HCT116 (cell line): ENCODE results near the gene SDCBP2.

Experiments
- CTCF ChIP-seq, 3 experiments: fragments of 200-600 bp in 1 of 3; sonication (generic) in 1 of 3; IDR thresholded peaks in 2 of 3; conservative IDR thresholded peaks in 1 of 3; 2 replicates each; pipeline ENCODE4 v1.5.1; 2012 to 2017; ENCODE audit warnings: low read depth in 2 of 3, low read length in 2 of 3, antibody characterized with exemption in 1 of 3, borderline replicate concordance in 1 of 3, control low read depth in 1 of 3, mild to moderate bottlenecking in 1 of 3, mixed read lengths in 1 of 3, mixed run types in 1 of 3, moderate library complexity in 1 of 3; ENCODE audit not compliant: insufficient read depth in 1 of 3
- POLR2AphosphoS5 ChIP-seq: IDR thresholded peaks from 2 replicates; pipeline ENCODE4 v1.6.1; 2011; ENCODE audit warnings: mild to moderate bottlenecking, low read depth, low read length, moderate library complexity

- TF ChIP-seq CTCF (IDR thresholded peaks at IDR 0.05 in 2 of 3, conservative IDR thresholded peaks at IDR 0.05 in 1 of 3; ENCODE audit: borderline replicate concordance in 1 of 3, insufficient read depth in 1 of 3, low read depth in 2 of 3, low read length in 2 of 3) (no peak), POLR2AphosphoS5 (no peak)
Measured at GRCh38 chr20:1273366-1273765, 55.6 kb downstream of the SDCBP2 start.
